ENCODE results near the gene MTIF3. TPM values are rescaled to one million over a fixed set of nuclear protein-coding genes. Genes with fewer than 3 reads are reported as not detected.

The MTIF3 gene
- total RNA-seq, 1 experiment from 2014 or later = 20.7 TPM

GRCh38 chr13:27393101-27393500, 57.3 kb downstream of the MTIF3 start:
- ChIA-PET POLR2A (interaction anchor here (0.6 kb wide), 2 partner anchors 12 to 464 kb away, joined by 4 to 5 read pairs; no protein-coding TSS in a partner anchor), CTCF (no interaction called here)
- DNase-seq (ENCODE audit: low read depth, low spot score) (no peak), ATAC-seq (no peak)
- H3K27me3 ChIP-seq (ENCODE audit: control insufficient read depth, insufficient read depth, low read length) = no peaks in the 10 kb centered on the region
- H3K4me3 ChIP-seq (ENCODE audit: low read depth in 2 of 2, low read length in 2 of 2) = no peak overlapping the region
- in situ Hi-C loops (cut with HindIII; ENCODE audit: low pct_unique_long_range_greater_than_20kb, low sequenced_read_pairs) = no loop called here
- BruUV-seq (replicated peaks) = no TSS peak
- H3K9me3 ChIP-seq (ENCODE audit: control insufficient read depth, insufficient read depth, low read depth, low read length) = no peaks in the 10 kb centered on the region
- no peak overlapping the region for H3K27ac ChIP-seq (ENCODE audit: low read length)
- intact Hi-C loops (cut with micrococcal nuclease; ENCODE audit: unreplicated experiment) = no loop called here
- H3K4me1 ChIP-seq (ENCODE audit: control insufficient read depth, insufficient read depth, low read length) = no peaks in the 10 kb centered on the region
- no peaks in the 10 kb centered on the region for H3K36me3 ChIP-seq (ENCODE audit: control insufficient read depth, insufficient read depth, low read length)
- TF ChIP-seq SIN3A (IDR thresholded peaks at IDR 0.05; ENCODE audit: borderline replicate concordance, insufficient read depth, low read depth, low read length) = no peak
- TF ChIP-seq REST (IDR thresholded peaks at IDR 0.05; ENCODE audit: insufficient read depth in 1 of 2, low read depth in 2 of 2, low read length in 1 of 2) = no peak
- no peak for TF ChIP-seq POLR2AphosphoS5 (IDR thresholded peaks at IDR 0.05; ENCODE audit: low read depth, low read length)
- TF ChIP-seq TCF7L2 (IDR thresholded peaks at IDR 0.05; ENCODE audit: low read depth, low read length) = no peak
- TF ChIP-seq CTCF (IDR thresholded peaks at IDR 0.05) = no peak

GRCh38 chr13:27391471-27391870, 58.9 kb downstream of the MTIF3 start:
- H3K4me1 ChIP-seq (ENCODE audit: control insufficient read depth, insufficient read depth, low read length) = no peaks in the 10 kb centered on the region
- intact Hi-C loops (cut with micrococcal nuclease; ENCODE audit: unreplicated experiment) (no loop called here), in situ Hi-C loops (cut with HindIII; ENCODE audit: low pct_unique_long_range_greater_than_20kb, low sequenced_read_pairs) (no loop called here)
- no peaks in the 10 kb centered on the region for H3K36me3 ChIP-seq (ENCODE audit: control insufficient read depth, insufficient read depth, low read length)
- CTCF ChIA-PET = no interaction called here
- no TSS peak for BruUV-seq (replicated peaks)
- no peak overlapping the region for H3K4me3 ChIP-seq (ENCODE audit: low read depth in 2 of 2, low read length in 2 of 2)
- H3K27ac ChIP-seq (ENCODE audit: low read length) = no peak overlapping the region
- DNase-seq (ENCODE audit: low read depth, low spot score) (no peak), ATAC-seq (no peak)
- TF ChIP-seq TCF7L2 (IDR thresholded peaks at IDR 0.05; ENCODE audit: low read depth, low read length) = no peak
- TF ChIP-seq SIN3A (IDR thresholded peaks at IDR 0.05; ENCODE audit: borderline replicate concordance, insufficient read depth, low read depth, low read length) = no peak
- no peak for TF ChIP-seq POLR2AphosphoS5 (IDR thresholded peaks at IDR 0.05; ENCODE audit: low read depth, low read length)
- no peak for TF ChIP-seq REST (IDR thresholded peaks at IDR 0.05; ENCODE audit: insufficient read depth in 1 of 2, low read depth in 2 of 2, low read length in 1 of 2)
- TF ChIP-seq CTCF (IDR thresholded peaks at IDR 0.05) = no peak
- POLR2A ChIA-PET = no interaction called here
- no peaks in the 10 kb centered on the region for H3K27me3 ChIP-seq (ENCODE audit: control insufficient read depth, insufficient read depth, low read length)
- H3K9me3 ChIP-seq (ENCODE audit: control insufficient read depth, insufficient read depth, low read depth, low read length) = no peaks in the 10 kb centered on the region

All from Panc1 (cell line).